ENCODE results near the gene SERPIND1.

The SERPIND1 gene

GRCh38 chr22:20788627-20789344 is 14.9 kb downstream of the SERPIND1 start:
- TF ChIP-seq, protein P1, sequence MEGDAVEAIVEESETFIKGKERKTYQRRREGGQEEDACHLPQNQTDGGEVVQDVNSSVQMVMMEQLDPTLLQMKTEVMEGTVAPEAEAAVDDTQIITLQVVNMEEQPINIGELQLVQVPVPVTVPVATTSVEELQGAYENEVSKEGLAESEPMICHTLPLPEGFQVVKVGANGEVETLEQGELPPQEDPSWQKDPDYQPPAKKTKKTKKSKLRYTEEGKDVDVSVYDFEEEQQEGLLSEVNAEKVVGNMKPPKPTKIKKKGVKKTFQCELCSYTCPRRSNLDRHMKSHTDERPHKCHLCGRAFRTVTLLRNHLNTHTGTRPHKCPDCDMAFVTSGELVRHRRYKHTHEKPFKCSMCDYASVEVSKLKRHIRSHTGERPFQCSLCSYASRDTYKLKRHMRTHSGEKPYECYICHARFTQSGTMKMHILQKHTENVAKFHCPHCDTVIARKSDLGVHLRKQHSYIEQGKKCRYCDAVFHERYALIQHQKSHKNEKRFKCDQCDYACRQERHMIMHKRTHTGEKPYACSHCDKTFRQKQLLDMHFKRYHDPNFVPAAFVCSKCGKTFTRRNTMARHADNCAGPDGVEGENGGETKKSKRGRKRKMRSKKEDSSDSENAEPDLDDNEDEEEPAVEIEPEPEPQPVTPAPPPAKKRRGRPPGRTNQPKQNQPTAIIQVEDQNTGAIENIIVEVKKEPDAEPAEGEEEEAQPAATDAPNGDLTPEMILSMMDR (IDR thresholded peaks at IDR 0.05; ENCODE audit: borderline replicate concordance, insufficient read depth, low read depth, low read length) = no peak
- H3K4me3 ChIP-seq (ENCODE audit: low read depth, low read length) = no peak overlapping the region

DNA sequence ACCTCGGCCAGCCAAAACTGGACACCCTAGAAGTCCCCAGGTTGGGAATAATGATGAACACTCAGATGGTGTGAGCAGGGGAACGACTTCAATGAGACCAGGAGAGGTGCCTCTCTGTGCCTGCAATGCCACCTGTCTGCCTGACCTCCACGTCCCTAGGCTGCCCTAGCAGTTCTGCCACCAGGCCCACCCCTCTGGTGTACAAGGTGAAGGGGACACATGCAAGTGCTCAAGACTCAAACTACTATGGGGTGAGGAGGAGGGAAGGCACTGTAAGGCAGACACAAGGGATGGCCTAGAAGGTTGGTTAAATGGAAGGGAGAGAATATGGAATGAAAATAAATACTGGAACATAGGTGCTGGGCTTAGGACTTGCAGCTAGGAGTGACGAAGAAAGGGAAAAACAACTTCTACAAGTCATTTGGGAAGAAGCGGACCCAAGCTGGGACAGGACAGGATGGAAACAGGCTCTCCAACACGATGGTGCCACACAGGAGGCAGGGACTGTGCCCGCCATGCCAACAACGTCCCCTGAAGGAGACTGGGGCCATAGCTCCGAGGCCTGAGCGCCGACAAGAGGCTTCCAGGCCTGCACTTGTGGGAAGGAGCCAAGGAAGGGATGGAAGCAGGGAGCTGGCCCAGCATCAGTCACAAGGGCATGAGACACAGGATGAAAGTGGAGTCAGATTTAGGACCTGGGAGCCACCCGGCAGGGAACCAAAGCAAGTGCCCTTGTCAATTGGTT is 18.5 kb downstream of the SERPIND1 start:
- TF ChIP-seq, protein P1 (IDR thresholded peaks at IDR 0.05; ENCODE audit: borderline replicate concordance, insufficient read depth, low read depth, low read length) = no peak
- H3K4me3 ChIP-seq (ENCODE audit: low read depth, low read length) = no peak overlapping the region

DNA sequence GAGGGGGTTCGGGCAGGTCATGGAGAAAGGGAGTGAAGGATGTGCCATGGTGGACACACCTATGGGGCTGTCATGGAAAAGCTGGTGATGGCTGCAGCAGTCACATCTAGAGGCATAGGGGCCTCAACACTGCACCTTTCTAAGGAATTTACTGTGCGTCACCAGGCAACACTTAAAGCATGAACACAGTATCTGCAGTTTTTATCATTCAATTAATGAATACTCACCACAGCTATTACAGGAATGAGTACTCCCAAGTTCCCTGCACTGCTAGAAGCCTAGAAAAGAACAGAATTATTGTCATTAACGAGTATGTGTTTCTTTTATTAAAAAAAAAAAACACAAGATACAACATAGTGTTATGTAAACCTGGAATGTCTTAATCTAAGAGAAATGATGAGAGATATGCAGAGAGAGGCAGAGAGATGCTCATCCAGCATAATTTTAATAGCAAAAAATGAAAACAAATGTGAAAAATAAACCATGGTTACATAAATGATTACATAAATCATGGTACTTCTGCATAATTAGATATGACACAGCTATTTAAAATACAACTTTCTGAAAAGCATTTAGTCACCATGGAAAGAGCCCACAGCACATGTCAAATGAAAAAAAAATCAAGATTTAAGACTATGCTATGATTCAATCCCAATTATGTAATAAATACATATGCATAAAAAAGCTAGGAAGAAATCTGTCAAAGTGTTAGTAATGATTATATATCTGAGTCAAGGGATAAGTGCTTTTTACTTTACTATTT is 19.2 kb downstream of the SERPIND1 start:
- TF ChIP-seq, protein P1 (IDR thresholded peaks at IDR 0.05; ENCODE audit: borderline replicate concordance, insufficient read depth, low read depth, low read length) = no peak
- no peak overlapping the region for H3K4me3 ChIP-seq (ENCODE audit: low read depth, low read length)

DNA sequence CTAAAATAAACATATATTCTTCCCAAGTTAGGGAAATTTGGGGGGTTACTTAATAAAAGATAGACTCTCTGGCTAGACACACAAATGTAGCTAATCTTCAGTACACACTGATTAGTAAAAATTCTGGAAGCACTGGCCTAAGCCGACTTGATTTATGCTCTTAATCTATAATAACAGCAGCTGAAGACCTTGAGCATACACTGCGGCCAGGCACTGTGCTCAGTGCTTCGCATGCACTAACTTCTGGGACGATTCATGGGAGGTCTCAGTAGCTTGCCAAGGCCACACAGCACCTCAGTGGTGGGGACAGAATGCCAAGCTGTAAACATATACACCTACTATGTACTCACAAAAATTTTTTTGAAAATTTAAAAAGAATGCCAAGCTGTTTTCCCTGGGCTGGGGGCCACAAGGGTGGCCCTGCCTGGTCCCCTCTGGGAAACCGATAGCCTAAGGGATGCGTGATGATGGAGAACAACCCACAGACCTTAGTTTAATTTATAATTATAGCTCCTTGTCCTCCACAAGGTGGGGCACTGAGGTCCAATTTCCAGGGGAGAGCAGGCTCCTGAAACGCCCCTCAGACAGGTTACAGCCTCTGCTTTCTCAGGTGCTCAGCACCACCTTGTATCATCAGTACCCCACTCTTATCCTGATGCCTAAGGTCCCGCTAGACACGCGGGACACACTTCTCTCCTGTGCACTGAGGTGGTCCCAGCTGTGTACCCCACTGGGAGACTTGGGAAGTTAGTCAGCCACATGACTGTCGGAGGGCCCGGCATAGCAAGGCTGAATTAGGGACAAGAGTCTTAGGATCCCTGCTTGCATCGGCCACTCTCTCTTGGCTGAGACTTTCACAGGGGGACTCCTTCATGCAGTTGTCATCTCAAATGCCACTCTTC is 20.1 kb downstream of the SERPIND1 start:
- no peak overlapping the region for H3K4me3 ChIP-seq (ENCODE audit: low read depth, low read length)
- TF ChIP-seq, protein P1 (IDR thresholded peaks at IDR 0.05; ENCODE audit: borderline replicate concordance, insufficient read depth, low read depth, low read length) = no peak

DNA sequence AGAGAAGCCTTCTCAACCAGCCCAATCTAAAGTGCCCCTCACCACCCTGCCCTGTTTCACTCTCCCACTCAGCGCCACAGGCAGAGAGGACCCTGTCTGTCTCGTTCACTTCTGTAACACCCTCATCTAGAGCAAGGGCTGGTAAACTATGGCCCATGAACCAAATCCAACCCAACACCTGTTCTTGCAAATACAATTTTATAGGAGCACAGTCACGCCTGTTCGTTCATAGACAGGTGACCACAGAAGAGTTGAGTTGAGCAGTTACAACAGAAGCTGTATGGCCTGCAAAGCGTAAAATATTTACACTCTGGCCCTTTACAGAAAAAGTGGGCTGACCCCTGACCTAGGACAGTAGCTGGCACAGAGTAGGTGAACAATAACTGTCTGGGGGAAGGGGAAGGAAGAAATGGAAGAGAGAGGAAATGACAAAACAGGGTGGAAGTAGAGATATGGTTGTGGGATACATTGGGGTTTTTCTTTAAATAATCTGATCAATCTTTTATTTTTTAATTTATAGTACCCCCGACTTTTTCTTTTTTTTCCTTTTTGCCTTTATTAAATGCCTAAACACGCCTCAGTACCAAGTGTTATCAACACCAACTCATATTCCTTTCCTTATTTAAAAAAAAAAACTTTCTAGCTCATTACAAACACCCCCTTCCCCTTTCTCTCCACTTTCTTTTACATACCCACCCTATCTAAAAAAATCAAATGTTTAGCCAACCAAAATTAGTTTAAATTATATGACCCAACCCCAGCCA is 20.9 kb downstream of the SERPIND1 start:
- H3K4me3 ChIP-seq (ENCODE audit: low read depth, low read length) = no peak overlapping the region
- TF ChIP-seq, protein P1 (IDR thresholded peaks at IDR 0.05; ENCODE audit: borderline replicate concordance, insufficient read depth, low read depth, low read length) = no peak

GRCh38 chr22:20796731-20797130 is 22.8 kb downstream of the SERPIND1 start:
- TF ChIP-seq, protein P1 (IDR thresholded peaks at IDR 0.05; ENCODE audit: borderline replicate concordance, insufficient read depth, low read depth, low read length) = no peak
- no peak overlapping the region for H3K4me3 ChIP-seq (ENCODE audit: low read depth, low read length)
